GM12892 (cell line): ENCODE results near the gene PAX7.

ENCODE experiments used
- POLR2A ChIP-seq: IDR thresholded peaks from 2 replicates; pipeline ENCODE4 v1.6.1; 2011; ENCODE audit warnings: low read depth, low read length, control low read depth
- POLR2AphosphoS5 ChIP-seq: IDR thresholded peaks from 2 replicates; pipeline ENCODE4 v1.6.1; 2011; ENCODE audit warnings: low read depth, low read length, control low read depth

DNA sequence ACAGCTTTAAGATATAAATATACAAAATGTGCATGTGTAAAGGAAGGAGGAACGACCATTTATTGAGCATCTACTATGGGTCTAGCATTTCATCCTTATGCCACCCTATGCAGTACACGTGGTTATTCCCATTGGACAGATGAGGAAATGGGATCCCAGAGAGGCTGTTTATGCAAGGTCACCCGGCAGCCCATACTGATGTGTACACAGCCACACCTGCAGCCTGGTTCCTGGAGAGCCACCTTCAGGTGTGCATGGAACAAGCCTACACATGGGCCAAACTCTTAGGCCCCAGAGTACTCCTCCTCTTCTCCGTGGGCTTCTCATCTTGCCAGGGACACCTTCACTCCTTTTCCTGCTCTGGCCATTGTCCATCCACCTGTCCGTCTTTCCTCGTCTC, 108.8 kb downstream of the PAX7 start:
- no peak for TF ChIP-seq POLR2A
- no peak for TF ChIP-seq POLR2AphosphoS5
